ENCODE data around the gene NCKAP5.
A peak's percentile ranks its signal among the peaks of the same experiment; 100 is the strongest.
"Not testable (repeated sequence)": the region's sequence is repeated elsewhere in the genome, so short reads cannot be mapped to it uniquely, and the experiment has no call there.

The NCKAP5 gene

DNA sequence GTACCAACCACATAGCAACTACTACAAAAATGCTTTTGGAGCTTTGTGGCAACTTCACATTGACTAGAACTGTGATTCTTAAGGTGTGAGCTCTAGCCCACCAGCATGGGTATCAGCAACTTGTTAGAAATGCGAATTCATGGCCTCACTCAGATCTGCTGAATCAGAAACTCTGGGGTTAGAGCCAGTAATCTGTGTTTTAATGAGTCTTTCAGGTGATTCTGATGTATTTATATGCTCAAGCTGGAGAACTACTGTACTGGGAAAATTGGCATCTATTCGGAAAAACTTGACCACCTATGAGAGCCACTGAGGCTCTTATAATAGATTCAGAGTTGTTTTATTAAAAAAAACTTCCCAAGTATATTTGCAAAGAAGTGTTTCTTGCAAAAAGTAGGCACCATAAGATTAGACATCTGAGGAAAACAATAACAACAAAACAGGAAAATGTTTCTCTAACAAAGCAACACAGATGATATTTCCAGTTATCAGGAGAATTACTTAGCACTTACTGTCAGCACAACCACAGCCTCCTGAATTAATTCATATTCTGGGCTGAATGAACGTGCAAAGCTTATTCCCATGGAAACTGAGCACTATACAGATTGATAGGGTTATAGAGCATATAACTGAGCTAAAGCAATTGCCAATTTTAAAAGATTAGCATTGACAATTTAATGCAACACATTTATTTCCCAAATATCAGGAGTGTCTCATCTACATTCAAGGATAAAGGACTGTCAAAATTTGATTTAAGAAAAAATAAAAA lies 71.6 kb downstream of the NCKAP5 start:
- no peak for DNase-seq

DNA sequence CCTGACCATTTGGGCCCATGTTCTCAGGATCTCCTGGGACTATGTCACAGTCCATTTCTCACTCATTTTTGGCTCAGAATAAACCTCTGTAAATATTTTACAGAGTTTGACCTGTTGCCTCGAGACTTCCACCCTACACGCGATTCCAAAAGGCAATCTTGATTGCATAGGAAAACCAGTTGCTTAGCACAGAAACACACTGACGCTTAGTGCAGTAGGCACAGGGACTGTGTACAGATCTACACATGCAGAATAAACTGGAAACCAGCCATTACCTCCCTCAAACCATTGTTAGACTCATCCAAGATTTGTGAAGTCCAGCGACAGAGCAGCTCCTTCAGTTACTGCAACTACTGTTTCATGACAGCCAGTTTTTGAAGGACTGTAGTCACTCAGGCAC lies 73.0 kb downstream of the NCKAP5 start:
- DNase-seq = no peak

DNA sequence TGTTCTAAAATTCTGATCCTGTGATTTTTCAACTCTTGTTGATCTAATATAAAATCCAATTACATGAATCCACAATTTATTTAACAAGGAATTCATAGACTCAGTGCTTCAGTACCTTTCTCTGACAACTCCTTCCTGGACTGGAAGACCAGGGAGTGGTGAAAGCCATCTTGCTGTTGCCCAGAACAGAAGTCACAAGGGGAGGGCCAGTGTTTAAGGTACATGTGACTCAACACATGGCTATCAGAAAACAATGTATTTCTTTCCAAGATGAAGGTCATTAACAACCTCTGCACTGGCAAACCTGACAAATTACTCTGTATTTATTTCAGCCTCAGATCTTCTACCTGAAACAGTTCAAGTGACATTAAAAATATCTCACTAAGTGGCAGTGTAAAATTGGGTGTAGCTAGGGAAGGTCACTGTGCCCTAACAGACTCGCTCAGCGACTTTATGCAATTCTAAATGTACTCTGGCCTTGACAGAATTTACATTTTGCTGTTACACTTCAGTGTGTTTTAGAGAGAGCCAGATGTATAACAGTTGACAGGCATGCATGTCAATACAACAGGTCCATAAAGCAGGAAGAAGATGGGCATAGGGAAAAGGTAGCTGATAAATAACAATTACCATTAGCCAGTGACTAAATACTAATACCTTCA lies 75.4 kb downstream of the NCKAP5 start:
- no peak for DNase-seq

DNA sequence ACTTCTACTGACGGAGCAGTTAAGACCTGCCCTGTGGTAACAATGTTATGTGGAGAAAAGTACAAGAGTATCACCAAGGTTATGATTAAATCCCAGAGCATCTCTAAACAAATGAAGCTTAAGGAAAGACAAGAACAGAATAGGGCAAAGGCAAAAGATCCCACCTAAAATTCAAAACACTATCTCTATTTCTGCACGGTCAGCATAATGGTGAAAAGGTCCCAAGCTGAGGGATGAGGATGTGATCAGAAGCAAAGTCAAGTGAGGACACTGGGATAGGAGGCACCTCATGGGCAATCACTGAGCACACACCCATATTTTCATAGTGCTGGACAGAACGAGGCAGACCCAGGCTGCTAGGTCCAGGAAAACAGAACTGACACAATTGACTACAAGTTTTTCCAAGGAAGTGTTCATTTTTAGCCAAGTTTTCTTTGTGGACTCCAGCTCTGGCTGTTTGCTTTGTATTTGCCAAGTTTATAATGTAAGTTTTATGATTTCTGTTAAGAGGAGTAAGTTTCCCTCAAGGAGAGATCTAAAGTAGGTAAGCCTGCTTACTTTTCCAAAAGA lies 77.8 kb downstream of the NCKAP5 start:
- no peak for DNase-seq

DNA sequence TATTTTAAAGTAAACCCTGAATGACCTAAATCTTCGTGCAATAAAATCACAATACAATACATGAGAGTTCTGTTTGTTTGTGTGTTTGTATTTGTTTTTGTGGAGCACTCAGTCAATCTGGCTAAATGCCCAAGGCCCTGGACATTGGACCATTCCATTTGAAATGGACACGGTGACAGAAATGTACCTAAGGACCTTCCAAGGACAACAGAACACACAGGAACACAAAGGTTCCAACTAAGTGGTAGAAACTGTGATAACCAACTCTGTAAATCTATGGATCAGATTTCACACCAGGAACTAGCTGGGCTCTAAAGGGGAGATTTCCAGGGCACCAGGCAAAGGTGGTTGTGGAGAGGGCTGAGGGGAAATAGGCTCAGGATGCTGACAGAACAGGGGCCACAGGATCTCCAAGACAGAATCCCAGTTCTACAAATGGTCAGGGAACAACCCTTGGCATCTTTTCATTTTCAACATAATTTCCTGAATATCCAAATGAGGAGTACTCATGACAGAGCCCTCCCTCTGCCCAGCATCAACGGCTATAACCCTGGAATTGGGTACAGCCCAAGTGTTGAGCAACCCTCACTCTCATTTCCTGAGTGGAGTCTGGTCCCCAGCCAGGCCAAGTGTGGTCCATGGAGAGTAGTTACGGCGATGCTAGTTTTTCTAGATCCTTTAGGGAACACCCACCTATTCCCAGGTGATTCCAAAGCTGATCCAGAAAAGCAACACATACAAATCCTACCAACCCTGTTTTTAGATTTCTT lies 78.4 kb downstream of the NCKAP5 start:
- DNase-seq = no peak

DNA sequence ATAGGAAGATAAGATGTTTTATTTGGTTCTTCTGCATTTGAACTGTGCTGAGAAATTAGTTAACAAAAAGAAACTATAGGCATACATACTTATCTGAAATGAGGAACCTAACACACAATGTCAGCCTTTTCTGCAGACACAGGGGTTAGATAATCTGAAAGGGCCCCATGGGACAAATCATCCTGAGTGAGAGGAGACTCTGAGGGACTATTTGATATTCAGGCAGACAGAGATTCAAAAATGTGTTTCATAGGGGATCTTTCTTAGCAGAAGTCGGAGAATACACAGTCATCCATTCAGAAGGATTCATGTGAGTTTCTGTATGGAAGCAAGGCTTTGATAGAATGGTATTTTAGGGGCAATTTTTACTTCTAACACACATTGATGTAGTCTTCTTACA lies 79.1 kb downstream of the NCKAP5 start:
- no peak for DNase-seq

DNA sequence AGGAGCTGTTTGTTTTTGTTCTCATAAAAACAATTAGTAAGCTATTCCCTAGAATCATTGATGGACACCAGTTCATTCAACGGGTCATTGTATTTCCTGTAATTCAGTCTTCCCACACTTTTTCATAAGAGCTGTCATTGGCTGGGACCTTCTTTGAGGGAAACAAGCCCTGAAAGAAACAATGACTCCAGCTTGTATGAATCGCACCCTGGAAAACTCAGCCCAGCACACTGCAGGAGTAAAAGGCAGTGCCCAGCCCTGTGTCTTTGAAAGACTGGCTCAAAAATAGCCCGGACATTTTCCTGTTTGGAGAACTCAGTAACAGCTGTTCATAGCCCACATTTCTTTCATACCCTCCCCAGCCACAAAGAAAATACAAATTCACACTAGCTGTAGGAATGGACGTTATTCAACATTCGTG lies 81.5 kb downstream of the NCKAP5 start:
- no peak for DNase-seq

DNA sequence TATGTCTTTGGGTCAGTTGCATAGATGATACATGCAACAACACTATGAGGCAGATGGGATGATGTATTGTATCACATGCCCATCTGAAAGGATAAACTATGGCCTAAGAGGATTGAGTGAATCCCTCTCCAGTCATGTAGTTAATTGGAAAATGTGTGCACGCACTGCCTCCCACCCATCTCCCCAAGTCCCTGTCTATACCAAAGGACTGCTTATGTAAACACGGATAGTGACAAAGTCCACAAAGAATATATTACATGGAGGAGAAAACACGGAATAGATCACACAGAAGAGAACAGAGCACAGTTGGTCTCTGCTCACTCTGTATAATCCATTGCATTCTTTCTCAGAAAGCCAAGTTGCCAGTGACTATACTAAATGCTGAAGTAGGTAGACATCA lies 82.4 kb downstream of the NCKAP5 start:
- peak; percentile 78 for DNase-seq

DNA sequence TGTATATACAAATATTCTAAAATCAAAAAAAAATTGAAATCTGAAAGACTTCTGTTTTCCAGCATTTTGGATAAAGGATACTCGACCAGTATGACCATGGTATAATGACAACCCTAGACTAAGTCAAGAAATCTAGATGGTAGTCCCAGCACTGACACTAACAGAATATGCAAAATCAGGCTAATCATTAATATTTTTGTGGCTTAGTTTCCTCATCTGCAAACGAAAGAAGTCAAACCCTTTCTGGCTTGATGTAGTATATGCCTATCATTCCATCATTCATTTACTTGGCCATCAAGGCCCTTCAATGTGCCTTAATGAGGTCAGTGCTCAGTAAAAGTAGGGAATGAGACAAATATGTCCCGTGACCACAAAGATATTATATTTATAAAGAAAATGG lies 83.5 kb downstream of the NCKAP5 start:
- DNase-seq = no peak

DNA sequence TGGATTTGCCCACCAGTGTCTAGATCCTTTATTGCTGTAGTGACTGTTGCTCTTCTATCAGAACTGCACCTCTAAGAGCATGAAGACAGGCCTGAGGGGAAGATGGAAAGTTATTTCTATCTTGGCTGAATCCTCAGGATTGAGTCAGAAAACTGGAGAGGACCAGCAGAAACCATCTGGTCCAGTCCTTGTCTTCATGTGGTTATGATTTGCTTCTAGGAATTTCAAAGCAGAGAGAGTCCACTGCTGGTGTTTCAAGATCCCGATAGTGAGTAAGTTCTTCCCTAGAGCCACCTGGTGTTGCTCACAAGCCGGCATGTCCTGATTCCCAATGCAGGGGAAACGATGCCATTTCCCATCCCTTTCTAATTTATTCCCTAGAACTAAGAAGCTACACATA lies 84.2 kb downstream of the NCKAP5 start:
- DNase-seq = no peak

DNA sequence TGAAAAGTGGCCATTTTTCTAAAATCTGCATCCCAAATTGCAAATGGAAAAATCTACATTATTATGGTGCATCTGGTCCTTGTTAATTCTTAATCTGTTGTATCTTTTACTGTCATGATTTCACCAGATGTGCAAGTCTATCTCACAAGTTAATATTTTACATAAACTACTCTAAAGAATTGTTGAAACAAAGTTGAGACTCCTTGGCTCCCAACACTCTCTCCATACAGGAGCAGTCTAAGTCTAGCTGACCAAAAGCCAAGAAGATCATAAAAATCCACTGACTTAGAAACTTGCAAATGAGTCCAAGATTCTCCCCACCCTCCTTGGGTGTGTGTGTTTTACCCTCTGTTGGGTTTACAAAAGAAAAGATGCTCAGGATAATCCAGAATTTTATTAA lies 85.1 kb downstream of the NCKAP5 start:
- no peak for DNase-seq

DNA sequence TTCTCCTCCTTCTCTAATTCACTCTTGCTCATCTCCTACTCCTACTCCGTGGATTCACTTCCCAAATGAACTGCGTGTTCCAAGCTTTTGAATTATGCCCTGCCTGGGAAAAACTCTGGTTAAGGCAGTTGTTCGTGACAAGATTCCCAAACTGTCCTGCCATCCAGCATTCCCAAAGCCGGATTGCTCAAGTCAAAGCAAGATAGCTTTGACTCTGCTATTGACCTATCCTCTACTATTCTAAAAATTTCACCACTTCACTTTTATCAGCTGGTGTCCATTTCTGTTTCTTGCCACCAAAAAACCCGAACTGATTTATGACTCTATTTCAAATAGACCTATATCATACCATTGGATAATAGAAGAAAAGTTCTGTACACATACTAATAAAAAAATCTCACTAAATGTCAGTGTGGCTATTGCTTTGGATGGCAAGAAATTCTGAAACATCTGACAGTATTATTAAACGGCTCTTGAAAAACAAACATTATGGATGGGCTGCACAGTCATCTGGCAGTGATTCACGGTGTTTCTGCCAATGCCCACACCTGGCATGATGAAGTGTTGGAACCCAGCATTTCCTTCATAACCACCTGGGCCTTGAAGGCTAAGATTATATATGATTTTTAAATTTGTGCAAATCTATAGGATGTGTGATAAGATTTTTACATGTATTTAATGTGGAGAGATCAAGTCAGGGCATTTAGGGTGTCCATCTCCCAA lies 87.4 kb downstream of the NCKAP5 start:
- DNase-seq = no peak

DNA sequence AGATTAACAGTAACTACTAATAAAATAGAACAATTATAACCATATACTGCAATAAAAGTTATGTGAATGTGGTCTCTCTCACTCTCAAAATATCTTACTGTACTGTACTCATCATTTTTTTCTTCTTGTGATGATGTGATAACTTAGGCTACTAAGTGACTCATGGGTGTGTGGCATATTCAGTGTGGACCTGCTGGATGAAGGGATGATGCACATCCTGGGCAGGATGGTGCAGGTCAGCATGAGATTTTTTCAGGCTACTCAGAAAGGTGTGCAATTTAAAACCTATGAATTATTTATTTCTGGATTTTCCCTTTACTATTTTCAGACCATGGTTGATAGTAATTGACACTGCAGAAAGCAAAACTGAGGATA lies 90.7 kb downstream of the NCKAP5 start:
- DNase-seq = no peak

DNA sequence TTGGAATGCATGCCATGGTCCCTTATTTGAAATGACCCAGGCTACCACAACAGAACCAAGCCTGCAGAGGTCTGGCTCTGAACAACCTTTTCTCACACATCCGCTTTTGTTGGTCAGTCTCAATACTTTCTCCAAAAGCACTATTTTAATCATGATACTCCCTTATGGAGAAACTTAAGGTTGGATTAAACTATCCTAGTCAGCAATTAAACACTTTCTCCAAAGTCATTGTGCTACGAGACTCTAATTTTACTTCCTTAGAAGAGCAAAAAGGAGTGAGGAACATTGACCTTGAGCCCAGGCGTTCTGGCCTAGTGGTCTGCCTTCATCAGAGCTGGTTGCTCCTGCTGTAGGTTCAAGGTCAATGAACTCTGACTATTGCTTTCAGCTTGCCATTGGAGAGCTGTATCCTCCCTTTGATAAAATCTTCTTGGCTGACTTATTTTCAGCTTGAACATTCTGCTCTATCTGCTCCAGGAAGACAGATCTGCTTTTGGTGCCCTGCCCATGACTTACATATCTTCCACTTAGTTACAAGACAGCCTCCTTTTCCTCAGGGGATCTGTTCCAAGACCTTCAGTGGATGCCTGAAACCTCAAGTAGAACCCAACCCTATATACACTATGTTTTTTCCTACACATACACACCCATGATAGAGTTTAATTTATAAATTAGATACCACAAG lies 91.2 kb downstream of the NCKAP5 start:
- no peak for DNase-seq

DNA sequence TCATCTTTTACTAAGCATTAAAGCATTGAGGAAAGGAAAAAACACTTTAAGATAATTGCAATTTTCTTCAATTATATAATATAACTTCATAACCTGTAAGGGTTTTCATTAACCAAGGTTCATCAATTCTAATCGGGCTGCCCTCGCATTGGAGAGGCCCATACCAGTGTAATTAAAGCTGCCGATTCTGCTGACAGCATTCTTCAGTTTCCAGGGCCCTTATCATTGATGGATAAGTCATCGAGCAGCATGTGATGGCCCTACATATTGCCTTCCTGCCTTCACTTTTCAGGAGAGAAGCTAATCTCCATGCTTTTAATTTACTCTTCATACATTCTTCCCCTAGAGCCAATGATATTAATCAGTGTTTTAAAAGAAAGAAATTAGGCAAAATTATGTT lies 92.0 kb downstream of the NCKAP5 start:
- DNase-seq = no peak

DNA sequence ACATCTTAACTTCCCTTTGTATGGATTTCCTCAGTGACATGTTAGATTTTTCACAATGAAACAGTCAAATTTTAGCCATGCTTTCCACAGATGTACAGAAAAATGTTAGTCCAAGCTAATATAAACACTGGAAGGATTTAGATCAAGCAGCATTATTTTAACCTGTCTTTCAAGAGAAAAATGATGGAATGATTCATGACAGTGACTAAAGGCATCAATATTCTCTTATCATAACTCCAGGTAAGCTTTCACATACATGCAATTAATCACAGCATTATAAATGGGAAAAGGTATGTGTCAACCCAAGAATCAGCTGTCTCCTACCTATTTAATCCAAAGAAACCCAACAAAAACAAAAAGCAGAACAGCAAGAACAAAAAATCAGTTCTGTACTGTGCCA lies 92.7 kb downstream of the NCKAP5 start:
- DNase-seq = no peak

DNA sequence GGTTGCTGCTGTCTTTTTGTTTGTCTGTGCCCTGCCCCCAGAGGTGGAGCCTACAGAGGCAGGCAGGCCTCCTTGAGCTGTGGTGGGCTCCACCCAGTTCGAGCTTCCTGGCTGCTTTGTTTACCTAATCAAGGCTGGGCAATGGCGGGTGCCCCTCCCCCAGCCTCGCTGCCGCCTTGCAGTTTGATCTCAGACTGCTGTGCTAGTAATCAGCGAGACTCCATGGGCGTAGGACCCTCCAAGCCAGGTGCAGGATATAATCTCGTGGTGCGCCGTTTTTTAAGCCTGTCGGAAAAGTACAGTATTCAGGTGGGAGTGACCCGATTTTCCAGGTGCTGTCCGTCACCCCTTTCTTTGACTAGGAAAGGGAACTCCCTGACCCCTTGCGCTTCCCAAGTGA lies 97.8 kb downstream of the NCKAP5 start:
- not testable (repeated sequence) for DNase-seq

DNA sequence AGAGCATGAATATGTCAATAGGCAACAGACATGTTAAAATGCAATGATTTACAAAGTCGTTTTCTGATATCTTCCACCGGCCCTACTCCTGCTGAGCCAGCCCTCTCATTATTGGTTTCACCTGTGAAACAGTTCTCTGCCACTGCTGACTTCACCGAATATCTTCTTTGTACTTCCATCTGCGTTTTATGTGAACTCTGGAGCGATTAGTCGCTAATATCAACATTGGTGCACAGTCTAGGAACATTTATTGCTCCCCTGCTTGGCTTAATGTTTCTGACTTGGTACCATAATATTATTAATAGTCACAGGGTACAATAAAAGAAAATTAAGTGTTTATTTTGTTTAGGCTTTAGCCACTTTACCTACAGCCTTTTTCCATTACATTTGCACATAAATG lies 105.5 kb downstream of the NCKAP5 start:
- DNase-seq = no peak

DNA sequence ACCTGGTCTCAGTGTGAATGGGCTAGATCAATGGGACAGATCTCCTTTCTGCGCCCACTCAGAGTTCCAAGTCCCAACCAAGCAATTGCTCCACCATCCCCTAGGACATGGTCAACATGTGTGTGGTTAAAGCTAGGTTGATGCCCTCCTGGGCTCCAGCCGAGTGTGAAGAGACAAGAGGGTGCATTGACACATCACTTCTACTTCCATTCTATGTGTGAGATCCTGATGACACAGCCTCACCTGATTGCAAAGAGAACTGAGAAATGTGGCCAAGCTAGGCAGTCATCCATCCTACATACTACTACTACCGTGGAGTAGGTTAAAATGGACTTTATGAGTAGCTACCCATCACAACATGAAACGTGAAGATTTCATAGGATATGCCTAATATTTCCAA lies 106.8 kb downstream of the NCKAP5 start:
- DNase-seq = no peak

DNA sequence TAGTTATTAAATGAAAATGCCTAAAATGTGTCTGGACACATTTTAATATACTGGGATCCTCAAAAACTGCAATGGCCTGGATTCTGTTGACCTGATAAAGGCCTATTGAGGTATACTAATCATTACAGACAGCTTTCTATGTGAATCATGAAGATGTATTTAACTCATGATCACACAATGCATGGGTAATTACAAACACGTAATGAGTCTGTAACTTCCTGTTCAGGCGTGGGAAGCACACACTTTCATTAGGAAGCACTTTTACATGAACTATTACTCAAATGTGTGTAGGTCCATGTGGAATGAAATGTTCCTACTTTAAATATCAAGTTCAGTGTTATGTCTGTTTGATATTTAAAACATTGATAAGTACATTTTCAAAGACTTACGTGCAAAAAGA lies 108.7 kb downstream of the NCKAP5 start:
- DNase-seq = no peak

DNA sequence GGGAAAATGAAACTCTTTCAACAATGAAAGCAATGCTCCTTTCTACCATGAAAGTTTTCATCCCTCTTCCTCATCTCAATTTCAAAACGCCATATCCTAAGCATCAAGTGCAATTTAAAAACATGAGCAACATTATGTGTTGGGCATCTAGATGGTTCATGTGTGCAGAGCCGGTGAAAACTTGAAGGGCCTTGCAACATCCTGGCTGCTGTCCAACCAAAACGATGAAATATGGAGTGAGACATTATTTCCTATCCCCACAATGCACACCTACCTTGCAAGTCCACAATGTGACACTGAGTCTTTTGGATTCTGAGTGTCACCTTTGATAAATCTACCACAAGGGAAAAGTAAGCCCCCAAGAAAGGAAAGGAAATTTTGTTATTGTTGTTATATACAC lies 110.0 kb downstream of the NCKAP5 start:
- no peak for DNase-seq

DNA sequence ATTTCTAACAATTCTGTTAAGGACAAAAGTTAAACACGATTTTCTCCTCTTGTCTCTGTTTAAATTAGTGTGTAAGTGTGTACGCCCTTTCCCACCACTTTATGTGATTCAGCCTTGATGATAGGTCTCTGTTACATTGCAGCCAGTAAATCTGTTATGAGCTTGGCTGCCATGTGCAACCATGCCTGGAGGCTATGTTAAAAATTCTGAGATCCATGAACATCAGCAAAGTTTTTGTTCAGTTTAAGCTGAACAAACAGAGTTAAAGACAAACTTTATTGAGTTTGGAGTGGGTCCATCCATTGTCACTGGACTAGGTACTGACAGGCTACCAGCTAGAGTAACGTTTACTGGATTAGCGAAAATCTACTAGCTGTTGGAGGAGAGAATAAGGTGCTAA lies 110.4 kb downstream of the NCKAP5 start:
- DNase-seq = no peak

DNA sequence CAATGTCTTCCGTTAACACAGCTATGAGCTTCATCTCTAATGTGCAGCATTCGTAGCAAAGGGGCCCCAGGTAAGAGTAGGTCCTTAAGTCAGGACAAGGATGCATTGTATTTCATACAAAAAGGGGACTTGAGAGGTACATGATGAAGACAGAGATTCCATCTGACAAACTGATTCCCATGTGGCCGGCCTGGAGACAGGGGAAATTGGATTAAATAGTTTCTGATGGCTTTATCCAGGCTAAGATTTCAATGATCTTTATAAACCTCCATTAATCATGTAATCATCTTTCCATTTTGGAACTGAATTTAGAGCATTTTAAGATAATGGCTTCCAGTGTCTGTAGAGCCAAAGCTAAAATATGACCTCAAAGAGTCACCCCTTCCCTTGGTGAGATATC lies 111.3 kb downstream of the NCKAP5 start:
- no peak for DNase-seq
